H7 (cell line): ENCODE measurements around the gene MAGI1. TPM values are rescaled to one million over a fixed set of nuclear protein-coding genes. Genes with fewer than 3 reads are reported as not detected.

Source experiments
- DNase-seq: peaks from one replicate; pipeline ENCODE4 v3.0.0; 2012
- H3K27me3 ChIP-seq: 2 replicates; pipeline ENCODE4 v1.6.0; 2011; ENCODE audit warnings: mild to moderate bottlenecking, low read length; ENCODE audit not compliant: control insufficient read depth, insufficient read depth
- H3K36me3 ChIP-seq: replicated peaks from 2 replicates; pipeline ENCODE4 v1.5.1; 2011; ENCODE audit warnings: low read length; ENCODE audit not compliant: control insufficient read depth, insufficient read depth
- H3K4me3 ChIP-seq: 2 replicates; pipeline ENCODE4 v1.5.1; 2011; ENCODE audit warnings: low read depth, mild to moderate bottlenecking, control low read depth, low read length, moderate library complexity; ENCODE audit not compliant: insufficient read depth
- total RNA-seq: library from RNA; depleted of rRNA; stranded (reverse); fragments of >200 nt; shearing (Covaris generic); gene quantifications from 2 replicates; pipeline ENCODE4 v1.2.3, GENCODE V29; 2014

The MAGI1 gene
- total RNA-seq, 1 experiment from 2014 or later, result 26.4 TPM

DNA sequence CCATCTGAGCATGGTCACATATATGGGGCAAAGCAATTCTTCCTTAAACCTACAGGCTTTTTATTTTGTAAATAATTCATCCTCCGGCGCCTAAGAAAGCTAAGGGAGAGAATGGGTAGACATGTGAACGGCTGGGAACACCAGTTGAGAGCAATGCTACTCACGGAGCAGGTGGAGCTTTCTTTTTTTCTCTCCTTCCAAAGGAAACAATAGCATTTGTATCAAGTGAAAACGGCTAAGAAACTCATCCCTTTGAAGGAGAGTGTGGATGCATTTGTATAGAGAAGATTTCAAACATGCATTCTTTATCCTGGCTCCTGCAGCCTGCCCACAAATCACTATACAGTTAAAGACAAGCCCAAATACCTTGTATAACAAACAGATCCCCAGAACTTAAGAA, 637.8 kb downstream of the MAGI1 start:
- DNase-seq, result no peak
- no peak overlapping the region for H3K4me3 ChIP-seq

DNA sequence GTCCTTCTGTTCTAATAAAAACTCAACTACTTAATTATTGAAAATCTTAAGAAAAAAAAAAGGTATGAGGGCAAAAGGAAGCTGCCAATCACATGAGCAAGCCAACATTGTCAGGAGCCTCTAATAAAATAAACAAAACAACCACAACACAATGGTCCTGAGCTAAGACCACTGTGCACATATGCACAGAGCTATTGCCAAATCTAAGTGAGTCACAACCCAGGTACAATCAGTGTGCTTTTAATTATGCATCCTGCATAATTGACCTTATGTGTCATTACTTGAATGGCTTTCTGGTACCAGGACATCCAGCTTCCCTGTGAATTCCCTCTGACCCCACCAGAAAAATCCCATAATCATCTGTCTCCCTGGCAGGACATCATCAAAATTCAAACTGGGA, 639.8 kb downstream of the MAGI1 start:
- Histone ChIP-seq H3K27me3 (no peaks in the 10 kb centered on the region), H3K4me3 (no peak overlapping the region), H3K36me3 (no peaks in the 10 kb centered on the region)
- DNase-seq, result no peak

More for the DNA sequence above, 637.8 kb downstream of the MAGI1 start:
- no peaks in the 10 kb centered on the region for H3K27me3 ChIP-seq
- H3K36me3 ChIP-seq, result no peaks in the 10 kb centered on the region

DNA sequence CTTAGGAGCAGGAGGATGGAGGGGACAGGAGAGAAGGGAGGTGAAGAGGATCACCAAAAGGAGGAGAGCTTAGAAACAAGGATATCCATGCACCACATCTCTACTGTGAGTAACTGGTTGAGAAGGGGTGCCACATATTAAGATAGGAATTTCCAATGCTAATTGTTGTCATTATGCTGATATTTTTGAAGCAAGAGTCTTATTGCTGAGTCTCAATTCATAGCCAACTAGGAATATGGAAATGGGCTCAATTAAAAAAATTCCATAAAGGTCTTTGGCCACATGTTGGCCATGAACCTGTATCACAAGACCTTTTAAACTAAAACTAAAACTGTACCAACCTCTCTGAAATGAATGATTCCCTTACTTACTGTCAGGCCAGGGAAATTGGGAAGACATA, 642.6 kb downstream of the MAGI1 start:
- no peaks in the 10 kb centered on the region for H3K36me3 ChIP-seq
- H3K27me3 ChIP-seq, result no peaks in the 10 kb centered on the region
- no peak for DNase-seq
- H3K4me3 ChIP-seq, result no peak overlapping the region

DNA sequence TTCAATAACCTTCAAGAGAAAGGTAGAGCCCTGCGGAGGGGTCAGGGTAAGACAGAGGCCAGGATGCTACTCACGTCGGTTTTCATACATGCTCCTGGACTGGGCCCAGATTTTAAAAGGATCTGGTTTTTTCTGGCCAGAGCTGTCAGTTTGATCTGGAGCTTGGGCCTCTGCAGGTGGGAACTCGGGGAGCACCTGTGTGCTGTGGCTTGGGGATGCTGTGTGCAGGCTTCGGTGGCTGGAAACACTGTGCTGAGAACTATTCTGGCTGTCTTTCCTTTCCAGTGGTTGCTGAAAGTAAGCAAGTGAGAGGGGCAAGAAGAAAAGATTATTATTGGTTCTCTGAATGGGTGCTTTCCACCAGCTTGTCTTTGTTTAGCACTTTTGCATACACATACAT, 647.6 kb downstream of the MAGI1 start:
- no peaks in the 10 kb centered on the region for H3K36me3 ChIP-seq
- no peaks in the 10 kb centered on the region for H3K27me3 ChIP-seq
- H3K4me3 ChIP-seq, result no peak overlapping the region
- no peak for DNase-seq

DNA sequence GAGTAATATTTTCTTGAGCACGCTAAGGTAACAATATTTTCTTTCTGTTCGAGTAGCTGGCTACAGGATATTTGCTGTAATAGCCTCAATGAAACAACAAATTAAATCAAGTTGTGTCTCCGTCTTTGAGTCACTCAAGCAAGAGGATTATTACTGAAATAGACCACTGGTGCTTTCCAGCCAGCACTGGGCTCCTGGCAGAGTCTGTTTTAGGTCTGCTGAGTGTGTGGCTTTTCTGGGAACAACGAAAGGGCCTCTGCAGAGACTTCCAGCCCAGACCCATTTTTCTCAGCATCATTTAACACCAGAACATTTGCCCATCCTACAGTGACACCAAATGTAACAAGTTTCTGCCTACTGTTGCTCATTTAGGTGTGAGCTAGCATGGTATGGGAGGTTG, 652.9 kb downstream of the MAGI1 start:
- DNase-seq, result no peak
- H3K27me3 ChIP-seq, result no peaks in the 10 kb centered on the region
- H3K4me3 ChIP-seq, result no peak overlapping the region
- H3K36me3 ChIP-seq, result peaks cover 4% of the 10 kb centered on the region; the same call in 1 of the 2 replicates

DNA sequence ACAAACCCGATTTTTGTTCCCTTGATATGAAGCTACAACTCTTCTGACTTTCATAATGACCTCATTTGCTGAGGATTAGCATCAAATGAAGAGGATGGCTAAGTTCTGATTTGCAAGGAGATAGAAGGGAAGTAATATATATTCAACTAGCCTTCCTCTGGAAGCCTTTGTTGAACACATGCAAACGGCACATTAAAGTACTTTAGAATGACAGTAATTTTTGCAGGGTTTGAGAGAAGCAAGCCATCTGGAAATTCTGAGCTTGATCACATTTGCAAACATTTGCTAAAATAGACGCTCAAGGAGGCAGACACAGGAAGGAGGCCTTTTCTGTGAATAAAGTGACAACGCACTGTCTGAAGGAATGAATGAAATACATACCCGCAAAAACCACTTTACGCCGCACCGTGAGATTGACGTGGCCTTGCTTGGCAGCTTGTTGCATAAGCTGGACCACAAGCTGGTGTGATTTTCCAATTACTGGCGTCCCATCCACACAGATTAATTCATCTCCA, 657.2 kb downstream of the MAGI1 start:
- Histone ChIP-seq H3K27me3 (no peaks in the 10 kb centered on the region), H3K36me3 (peaks cover 4% of the 10 kb centered on the region), H3K4me3 (no peak overlapping the region)
- DNase-seq, result no peak

DNA sequence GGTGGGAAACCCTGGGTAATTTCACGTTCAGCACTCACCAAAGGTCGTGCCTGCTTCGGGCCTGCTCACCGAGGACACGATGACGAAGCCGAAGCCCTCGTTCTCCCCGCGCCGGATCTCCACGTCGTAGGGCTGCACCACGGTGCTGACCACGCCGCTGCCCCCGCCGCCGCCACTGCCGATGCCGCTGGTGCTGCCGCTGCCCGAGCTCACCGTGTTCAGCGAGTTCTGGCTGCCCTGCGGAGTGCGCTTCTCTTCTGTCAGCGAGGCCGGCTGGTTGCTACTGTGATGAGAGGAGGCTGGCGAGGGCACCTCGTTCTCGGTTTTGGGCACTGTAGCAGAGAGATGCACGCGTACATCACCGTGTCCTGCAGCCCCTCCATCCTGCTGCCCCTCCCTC, 659.5 kb downstream of the MAGI1 start:
- H3K4me3 ChIP-seq, result no peak overlapping the region
- no peaks in the 10 kb centered on the region for H3K27me3 ChIP-seq
- DNase-seq, result no peak
- H3K36me3 ChIP-seq, result peaks cover 8% of the 10 kb centered on the region

DNA sequence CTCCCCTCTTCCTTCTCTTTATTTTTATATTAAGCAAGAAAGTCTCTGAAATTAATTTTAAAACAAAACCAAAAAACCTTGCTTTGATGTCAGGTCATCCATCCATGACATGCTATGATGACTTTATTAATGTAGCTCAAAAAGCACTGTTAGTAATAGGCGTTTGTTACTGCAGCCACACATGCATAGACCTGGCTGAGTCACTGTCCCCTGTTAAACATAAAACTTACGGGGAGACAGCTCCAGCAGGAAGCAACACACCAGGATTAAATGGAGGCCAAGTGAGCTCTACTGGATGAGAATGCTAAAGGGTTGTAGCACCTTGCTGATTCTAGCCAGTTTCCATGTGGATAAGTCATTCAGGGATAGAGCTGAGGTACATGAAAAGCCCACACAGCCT, 661.1 kb downstream of the MAGI1 start:
- no peak overlapping the region for H3K4me3 ChIP-seq
- no peaks in the 10 kb centered on the region for H3K27me3 ChIP-seq
- no peak for DNase-seq
- peaks cover 8% of the 10 kb centered on the region for H3K36me3 ChIP-seq

DNA sequence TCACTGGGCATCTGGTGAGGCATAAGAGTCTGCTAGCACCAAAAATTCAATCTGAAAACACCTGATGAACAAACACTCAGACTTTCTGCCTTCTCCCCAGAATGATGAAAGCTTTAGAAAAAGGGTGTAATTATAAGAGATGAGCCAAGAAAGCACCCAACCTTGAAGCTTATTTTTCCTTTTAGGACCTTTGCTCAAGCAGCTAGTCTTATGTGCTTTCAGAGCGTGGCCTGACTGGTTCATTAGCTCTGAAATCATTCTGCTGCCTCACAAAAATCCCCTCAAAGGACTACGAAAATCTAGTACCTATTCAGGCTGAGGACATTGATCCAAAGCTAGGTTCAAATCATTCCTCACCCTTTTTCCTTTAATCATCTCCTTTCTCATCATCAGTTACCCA, 662.3 kb downstream of the MAGI1 start:
- DNase-seq, result no peak
- H3K36me3 ChIP-seq, result peaks cover 4% of the 10 kb centered on the region
- H3K4me3 ChIP-seq, result no peak overlapping the region
- H3K27me3 ChIP-seq, result no peaks in the 10 kb centered on the region

DNA sequence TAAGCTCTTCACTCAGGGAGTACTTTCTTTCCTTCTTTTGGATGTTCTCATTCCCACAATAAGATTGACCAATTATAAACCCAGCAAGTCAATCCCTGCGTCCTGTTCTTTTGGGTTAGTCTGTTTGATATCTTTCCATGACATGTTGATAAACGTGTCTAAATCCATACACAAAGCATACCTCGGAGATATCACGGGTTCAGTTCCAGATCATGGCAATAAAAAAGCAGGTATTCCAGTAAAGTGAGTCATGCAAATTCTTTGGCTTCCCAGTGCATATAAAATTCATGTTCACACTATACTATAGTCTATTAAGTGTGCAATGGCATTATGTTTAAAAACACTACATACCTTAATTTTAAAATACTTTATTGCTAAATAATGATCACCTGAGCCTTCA, 667.7 kb downstream of the MAGI1 start:
- DNase-seq, result no peak
- Histone ChIP-seq H3K27me3 (no peaks in the 10 kb centered on the region), H3K4me3 (no peak overlapping the region), H3K36me3 (peaks cover 1% of the 10 kb centered on the region; the same call in 1 of the 2 replicates)

DNA sequence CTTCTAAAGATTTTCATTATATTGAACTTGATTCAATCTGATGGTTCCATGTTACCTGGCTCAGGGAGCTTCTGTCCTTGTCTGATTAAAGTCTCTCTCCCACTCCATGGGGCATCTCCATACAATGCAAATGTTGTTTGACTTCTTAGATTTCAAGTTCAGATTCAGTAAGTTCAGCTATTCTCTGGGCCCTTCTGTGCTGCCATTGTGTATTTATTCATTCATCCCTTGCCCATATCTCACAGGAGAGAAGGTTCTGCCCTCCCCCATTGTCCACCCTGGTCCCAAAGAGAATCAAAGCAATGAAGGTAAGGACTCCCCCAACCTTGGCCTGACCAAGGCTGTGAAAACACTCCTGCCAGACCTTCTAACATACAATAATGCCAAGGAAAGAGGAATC, 669.9 kb downstream of the MAGI1 start:
- H3K36me3 ChIP-seq, result peaks cover 2% of the 10 kb centered on the region
- no peak for DNase-seq
- no peaks in the 10 kb centered on the region for H3K27me3 ChIP-seq
- H3K4me3 ChIP-seq, result no peak overlapping the region

DNA sequence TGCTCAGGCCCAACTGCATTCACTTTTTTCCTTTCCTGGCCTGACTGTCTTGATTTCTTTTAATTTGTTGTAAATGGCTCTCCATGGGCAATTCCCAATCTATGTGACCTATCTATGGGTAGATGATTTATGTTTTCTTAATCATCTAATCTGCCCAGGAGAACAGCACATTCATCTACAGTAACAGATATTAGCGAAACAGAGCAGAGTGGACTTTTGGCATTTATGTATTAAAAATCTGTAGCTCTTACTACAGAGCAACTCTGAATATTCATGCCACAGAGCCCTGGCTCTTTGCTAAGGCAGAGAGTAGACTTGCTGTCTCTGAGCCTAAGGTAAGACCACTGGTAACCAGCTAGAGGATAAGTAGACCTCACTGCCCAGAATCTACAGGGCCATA, 676.0 kb downstream of the MAGI1 start:
- DNase-seq, result no peak
- Histone ChIP-seq H3K36me3 (peaks cover 10% of the 10 kb centered on the region), H3K27me3 (no peaks in the 10 kb centered on the region), H3K4me3 (no peak overlapping the region)

DNA sequence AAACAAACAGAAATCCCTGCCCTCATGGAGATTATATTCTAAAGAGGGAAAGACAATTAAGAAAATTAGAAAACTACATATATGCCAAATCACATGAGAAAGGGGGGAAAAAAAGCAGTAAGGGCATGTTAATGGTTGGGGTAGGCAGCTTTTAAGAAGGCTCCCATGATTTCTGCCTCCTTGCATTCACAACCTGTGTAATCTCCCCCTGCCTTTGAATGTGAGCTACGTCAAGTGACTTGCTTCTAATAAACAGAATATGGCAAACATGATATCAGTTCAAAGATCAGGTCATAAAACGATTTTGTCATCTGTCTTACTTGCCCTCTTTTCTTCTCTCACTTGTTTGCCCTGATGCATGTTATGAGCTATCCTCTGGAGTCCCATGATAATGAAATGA, 677.3 kb downstream of the MAGI1 start:
- H3K36me3 ChIP-seq, result peaks cover 10% of the 10 kb centered on the region
- H3K4me3 ChIP-seq, result no peak overlapping the region
- H3K27me3 ChIP-seq, result no peaks in the 10 kb centered on the region
- DNase-seq, result no peak

DNA sequence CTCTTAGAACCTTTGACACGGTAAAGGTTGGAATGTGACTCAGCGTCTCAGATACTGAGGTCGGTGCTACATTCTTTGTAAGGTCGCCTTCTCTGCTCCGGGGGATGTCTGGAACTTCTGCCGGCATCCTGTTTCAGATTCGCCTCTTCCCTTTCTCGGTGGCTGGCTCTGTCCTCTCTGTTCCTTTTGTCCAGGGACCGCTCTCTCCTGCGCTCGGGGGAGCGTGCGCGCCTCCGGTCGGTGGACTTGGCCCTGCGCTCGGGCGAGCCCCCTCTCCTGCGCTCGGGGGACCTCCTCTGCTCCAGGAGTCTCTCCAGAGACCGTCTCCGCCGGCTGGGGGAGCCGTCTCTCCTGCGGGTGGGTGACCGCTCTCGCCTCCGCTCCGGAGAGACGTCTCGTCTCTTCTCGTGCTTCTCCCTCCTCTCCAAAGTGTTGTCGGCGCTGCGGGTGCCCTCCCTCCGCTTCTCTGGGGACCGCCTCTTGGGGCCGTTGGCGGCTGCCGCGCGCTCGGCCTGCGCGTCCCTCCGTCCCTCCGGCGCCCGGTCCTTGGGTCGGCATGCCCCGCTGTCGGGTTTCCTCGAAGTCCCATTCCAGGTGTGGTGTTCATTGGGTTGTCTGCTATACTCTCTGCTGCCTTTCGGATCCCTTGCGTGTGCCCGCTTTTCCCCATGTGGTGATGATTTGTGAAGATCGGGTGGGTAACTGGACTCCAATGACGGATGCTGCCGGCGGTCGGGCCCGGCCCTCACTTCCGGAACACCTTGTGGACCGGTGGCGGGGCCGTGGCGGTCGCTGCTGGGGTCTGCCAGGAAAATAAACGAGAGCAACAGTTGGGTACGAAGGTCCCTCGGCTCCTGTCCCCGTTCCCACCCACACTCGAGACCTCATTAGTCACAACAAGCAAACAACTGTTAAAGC, 682.1 kb downstream of the MAGI1 start:
- Histone ChIP-seq H3K4me3 (peak overlapping the region; percentile 30), H3K27me3 (no peaks in the 10 kb centered on the region), H3K36me3 (peaks cover 4% of the 10 kb centered on the region)
- DNase-seq, result peak; percentile 48

DNA sequence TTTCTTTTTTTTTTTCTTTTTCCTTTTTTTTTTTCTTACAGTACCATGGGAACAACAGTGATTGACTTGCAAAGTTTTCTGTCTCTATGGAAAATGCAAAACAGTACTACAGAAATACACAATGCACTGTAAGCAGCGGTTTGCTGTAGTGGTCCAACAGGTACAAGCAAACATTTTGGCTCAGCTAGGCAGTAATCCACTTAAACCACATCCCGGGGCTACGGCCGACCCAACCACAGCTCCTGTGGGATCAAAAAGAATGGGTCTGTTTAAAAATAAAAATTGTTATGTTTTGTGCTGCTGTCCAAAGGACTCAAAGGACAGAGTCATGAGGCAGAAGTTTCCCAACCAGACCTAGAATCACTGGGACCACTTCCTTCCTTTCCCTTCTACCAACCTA, 683.8 kb downstream of the MAGI1 start:
- DNase-seq, result no peak
- no peaks in the 10 kb centered on the region for H3K27me3 ChIP-seq
- H3K4me3 ChIP-seq, result no peak overlapping the region
- H3K36me3 ChIP-seq, result peaks cover 1% of the 10 kb centered on the region
